GM10266 (cell line): ENCODE data around the gene UCHL5.

Source experiments
- DNase-seq: peaks from one replicate; pipeline ENCODE4 v3.0.0; 2012; ENCODE audit errors: extremely low spot score
- CTCF ChIP-seq: IDR thresholded peaks from 2 replicates; pipeline ENCODE4 v1.5.1; 2012; ENCODE audit warnings: mild to moderate bottlenecking, low read depth; ENCODE audit not compliant: control insufficient read depth, insufficient read depth; ENCODE audit errors: missing control alignments

UCHL5 gene

GRCh38 chr1:193102662-193103061, 43.5 kb upstream of the UCHL5 start:
- TF ChIP-seq CTCF: no peak
- no peak for DNase-seq

GRCh38 chr1:193094112-193094511, 35.0 kb upstream of the UCHL5 start:
- no peak for DNase-seq
- no peak for TF ChIP-seq CTCF

- no peak for DNase-seq
- TF ChIP-seq CTCF: no peak
These were observed 31.7 kb upstream of the UCHL5 start for GRCh38 chr1:193090865-193091264.

GRCh38 chr1:193087893-193088292, 28.7 kb upstream of the UCHL5 start:
- no peak for TF ChIP-seq CTCF
- no peak for DNase-seq

- no peak for DNase-seq
- no peak for TF ChIP-seq CTCF
These were observed 27.2 kb upstream of the UCHL5 start for GRCh38 chr1:193086342-193086741.

- TF ChIP-seq CTCF: no peak
- DNase-seq: no peak
These were observed 26.1 kb upstream of the UCHL5 start for GRCh38 chr1:193085263-193085662.

- DNase-seq: peak; percentile 26
- TF ChIP-seq CTCF: no peak
These were observed 24.4 kb upstream of the UCHL5 start for GRCh38 chr1:193083365-193084088.
